Upper lobe of left lung (tissue), 4 donors: ENCODE measurements around the gene GLIPR1.

ENCODE experiments used
- CTCF ChIP-seq, 6 experiments: fragments of 450-650 bp in 4 of 6; fragments of 200-600 bp in 2 of 6; sonication (generic) in 2 of 6; IDR thresholded peaks; one replicate each; pipeline ENCODE4 v1.5.1; 2016 to 2019; ENCODE audit warnings: antibody characterized with exemption in 6 of 6
- POLR2A ChIP-seq, 4 donors: fragments of 450-650 bp; IDR thresholded peaks; one replicate each; pipeline ENCODE4 v1.5.1; 2016 to 2017; ENCODE audit warnings: antibody characterized with exemption in 4 of 4, mild to moderate bottlenecking in 2 of 4

DNA sequence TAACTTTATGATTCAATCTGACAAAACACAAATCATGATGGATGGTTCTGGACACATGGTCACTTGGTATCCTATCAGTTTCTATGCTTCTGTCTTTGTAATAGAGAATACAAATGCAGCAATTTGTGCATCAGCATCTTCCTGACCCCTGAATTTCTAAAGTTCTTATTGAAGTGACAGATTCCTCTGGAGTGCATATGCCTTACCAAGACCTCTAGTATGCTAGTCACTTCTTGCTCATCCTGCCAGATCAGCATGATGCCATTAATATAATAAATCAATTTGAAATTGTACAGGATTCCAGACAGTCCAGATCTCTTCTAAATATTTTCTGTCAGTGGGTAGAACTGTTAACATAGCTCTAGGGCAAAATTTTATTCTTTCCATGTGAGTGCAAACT, 40.6 kb upstream of the GLIPR1 start:
- no peak for TF ChIP-seq CTCF (IDR thresholded peaks at IDR 0.05)
- TF ChIP-seq POLR2A (IDR thresholded peaks at IDR 0.05): no peak
